Myocyte (in vitro differentiated cells): ENCODE measurements around the gene CHAF1A. TPM values are rescaled to one million over a fixed set of nuclear protein-coding genes. Genes with fewer than 3 reads are reported as not detected.

Experiments used
- DNase-seq: peaks from one replicate; pipeline ENCODE4 v3.0.0-alpha.2; 2012; ENCODE audit warnings: low read depth
- total RNA-seq: library from RNA; depleted of rRNA; stranded (reverse); fragments of >200 nt; gene quantifications from 2 replicates; pipeline ENCODE4 v1.2.3, GENCODE V29; 2014

CHAF1A gene
- total RNA-seq, 1 donor from 2014 or later = 3.1 TPM

DNA sequence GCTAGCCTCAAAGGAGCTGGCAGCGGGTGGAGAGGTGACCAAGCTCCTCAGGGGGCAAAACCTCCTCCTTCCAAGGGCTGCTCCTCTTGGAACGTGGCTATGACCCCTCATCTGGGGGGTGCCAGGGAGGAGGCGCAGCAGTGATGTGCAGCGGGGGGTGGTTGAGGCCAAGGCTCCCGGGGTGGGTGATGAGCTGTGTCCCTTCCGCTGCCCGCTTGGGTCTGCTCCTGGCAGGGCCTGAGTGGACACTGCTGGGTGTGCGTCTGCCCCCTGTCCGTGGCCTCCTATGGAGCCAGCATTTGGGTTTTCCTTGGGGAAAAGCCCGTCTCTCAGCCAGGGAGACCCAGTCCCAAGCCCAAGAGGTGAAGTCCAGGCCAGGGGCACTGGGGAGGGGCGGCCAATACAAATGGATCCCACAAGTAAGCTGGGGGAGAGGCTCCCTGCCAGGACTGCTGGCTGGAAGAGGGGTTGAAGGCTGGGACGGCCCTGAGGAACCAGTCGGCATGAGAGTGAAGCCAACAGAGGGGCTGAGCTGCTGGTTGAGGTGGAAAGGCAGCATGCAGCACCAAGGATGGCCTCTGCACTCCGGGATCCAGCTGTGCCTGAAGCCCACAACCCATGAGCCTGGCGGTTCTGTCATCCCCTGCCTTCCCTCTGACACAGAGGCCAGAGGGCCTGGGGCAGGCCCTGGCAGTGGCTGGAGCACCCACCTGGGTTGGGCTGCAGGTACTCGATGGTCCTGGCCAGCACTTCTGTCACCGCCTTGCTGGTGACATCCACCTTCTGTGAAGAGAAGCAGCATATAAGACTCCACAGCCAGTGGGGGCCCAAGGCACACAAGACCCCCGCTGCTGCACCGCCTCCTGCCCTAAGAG, 36.4 kb upstream of the CHAF1A start:
- no peak for DNase-seq

DNA sequence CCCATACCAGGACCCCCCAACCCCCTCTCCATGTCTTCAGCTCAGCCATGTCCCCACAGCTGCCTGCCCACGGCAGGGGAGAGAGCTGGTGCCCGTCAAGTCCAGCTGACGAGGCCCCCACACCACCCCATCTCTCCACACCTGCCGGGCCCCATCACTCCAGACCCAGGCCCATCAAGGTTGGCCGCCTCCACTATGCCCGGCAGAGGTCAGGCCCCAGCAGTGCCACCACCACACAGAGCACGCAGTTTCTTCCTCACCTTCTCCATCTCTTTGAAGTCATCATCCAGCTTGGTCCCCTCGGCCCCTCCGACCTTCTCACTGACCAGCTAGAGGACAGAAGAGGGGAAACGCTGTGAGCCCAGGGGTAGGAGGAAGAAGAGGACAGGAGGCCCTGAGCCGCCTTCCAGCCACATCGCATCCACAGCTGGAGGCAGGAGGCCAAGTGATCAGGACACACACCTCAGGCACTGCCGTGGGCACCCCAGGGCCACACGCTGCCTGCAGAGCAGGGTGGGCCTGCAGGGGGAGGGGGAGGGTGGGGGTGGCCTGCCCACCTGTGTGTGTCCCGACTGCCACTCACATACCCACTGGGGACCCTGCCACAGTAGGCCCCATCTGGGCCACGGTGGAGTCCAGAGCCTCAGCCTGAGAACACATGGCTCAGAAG, 35.6 kb upstream of the CHAF1A start:
- DNase-seq = no peak

DNA sequence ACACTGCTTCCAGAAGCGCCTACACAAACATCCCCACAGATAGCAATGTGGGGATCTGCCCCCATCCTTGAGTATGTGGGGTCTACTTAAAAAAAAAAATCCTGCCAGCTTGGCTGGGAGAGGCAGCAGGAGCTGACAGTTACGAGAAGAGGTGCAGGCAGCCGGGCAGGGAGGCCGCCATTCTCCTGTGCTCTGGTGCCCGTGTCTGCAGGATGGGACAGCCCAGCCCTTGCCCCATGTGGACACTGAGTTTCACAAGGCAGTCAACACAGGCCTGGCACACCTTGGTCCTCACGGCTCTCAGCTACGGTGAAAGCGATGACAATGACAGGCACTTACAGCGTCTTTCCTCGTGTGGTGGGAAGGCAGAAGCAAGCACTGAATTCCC, 35.1 kb upstream of the CHAF1A start:
- no peak for DNase-seq

DNA sequence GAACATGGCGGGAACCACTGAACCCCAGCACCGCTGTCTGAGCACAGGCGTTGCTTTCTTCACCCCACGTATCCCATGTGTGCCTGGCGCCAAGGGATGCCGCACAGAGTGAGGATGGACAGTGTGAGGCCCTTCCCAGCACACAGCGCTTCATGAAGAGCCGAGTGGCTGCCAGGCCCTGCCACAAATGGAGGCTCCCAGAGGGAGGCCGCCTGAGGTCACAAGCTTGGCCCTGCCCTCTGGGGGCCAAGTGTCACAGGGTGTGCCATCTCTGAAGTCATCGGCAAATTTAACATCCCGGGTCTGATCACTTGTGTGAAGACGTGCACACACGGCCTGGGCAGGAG, 34.7 kb upstream of the CHAF1A start:
- peak; percentile 78 for DNase-seq

DNA sequence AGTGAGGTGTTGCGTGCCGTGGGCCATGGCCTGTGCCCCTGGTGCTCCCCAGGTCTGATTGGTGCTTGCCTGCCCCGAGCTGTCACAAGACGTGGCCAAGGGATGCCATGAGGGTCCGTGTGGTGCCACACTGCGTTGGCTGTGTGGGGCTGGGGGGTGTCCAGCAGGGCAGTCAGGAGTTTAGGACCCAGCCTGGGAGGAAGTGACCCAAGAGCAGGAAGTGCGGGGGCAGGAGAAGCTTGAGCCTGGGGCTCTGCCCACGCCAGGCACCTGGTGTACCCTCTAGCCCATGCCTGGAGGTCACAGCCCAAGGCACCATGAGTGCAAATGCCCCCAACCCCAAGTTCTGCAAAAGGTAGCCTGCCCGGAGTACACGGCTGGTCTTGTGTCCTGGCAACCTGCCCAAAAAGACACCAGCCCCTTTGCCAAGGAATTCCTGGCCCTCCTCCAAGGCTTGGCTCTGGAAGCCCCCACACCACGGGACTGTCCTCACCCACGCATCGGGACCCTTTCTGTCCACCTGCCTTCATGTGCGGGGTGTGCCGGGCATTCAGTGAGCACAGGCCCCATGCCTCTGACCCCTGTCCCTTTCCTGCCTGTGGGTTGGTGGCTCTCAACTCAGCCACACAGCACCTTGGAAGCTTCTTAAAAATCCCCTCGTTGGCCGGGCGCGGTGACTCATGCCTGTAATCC, 34.2 kb upstream of the CHAF1A start:
- DNase-seq = peak; percentile 78

DNA sequence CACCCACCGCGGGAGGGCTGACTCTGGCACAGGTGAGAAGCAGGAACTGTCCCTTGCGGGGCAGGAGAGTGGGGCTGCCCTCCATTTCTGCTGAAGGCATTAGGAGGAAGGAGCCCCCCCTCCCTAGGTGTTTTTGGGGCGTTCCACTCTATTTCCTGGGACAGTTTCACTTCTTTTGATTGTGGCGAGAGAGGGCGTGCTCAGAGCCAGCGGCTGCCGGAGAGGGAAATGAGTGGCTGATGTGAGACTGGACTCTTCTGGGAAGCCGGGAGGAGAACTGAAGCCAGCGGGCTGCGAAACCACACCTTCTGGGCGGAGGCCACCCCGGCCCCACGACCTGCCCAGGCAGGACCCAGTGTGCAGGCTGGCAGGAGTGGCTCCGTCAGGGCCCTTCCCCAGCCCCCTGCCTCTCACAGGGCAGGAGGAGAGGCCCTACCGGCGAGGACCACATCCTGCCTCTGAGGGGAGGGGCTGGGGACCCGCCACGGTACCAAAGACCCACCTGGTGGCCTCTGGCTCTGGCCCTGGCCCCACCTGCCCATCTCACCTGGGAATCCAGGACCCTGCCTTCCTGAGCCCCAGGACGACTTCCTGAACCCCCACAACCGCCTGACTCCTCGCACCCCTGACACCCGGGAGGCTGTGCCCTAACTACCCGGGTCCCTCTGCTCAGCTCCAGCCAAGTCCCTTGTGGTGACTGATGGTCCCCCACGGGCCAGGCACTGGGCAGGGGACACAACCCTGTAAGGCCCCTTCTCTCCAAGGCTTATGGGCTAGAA, 33.1 kb upstream of the CHAF1A start:
- peak; percentile 27 for DNase-seq

DNA sequence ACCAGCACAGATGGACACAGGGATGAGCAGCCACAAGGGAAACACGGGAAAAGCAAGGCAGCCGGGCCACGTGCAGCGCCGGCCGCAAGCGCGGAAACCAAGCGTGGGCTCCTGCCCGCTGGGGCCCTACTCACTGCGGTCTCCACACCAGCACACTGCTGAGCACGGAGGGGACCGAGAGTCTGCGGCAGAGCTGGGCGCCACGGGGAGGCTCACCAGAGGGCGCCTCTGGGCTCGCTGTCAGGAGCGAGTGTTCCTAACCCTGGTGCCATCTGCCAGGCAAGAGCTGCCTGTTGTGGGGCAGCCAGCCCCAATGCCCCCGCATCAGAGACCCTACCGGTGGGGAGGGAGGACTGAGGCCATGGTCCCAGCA, 32.6 kb upstream of the CHAF1A start:
- DNase-seq = peak; percentile 67

DNA sequence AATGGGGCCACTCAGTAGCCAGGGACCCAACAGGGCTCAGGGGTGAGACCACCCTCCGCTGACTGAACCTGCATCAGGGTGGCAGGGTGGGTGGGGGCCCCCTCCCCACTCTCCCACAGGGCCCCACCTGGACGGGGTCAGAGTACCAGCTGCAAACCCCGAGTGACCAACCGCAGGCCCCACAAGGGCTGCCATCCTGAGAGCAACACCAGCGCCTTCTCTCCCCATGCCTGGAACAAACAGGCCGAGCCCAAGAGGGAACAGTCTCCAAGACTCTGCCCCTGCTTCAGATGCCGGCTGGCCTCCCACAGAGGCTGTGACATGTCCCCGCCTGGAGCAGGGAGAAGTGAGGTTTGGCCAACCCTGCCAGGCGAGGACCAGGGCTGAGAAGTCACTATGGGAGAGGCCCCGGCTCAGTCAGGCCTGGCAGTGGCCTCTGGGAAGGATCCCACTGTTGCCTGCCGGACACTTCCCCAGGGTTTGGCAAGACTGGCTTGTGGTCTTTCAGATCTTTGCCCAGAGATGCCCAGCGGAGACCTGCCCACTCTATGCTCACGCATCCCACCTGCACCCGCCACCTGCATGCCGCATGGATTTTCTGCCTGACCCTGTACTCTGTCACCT, 31.9 kb upstream of the CHAF1A start:
- DNase-seq = peak; percentile 43

DNA sequence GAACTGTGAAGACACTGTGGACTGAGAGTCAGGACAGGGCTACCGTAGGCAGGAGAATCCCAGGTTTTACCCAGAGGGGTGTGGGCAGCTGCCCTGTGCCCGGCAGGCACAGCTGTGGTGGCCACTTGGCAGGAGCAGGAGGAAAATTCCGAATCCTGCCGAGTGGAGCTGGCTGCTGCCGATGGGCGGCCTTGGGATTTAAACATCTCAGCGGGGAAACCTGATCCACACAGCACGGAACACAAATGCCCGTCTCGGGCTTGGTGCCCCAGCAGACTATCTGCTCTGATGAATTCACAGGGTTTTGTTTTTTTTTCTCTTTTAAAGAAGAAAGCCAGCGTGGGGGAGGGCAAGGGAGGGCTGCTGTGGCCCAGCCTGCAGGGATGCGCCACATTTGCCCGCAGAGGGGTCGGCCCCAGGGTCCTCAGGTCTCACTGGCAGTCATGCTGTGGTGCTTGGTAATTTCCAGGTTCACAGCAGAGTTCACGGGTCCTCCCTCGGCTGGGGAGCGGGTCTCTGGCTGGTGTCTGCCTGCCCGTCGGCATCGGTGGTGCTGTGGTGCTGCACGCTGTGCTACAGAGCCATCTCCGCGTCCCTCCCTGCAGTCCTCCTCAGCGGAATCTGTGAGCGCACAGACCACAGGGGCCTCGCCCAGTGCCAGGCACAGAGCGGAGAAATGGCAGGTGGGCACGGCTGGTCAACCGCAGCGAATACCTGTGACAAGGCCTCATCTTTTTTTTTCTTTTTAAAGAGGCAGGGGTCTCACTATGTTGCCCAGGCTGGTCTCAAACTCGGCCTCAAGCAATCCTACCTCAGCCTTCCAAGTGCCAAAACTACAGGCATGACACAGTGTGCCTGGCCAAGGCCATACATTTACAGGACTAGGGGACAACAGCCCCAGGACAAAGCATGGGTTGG, 30.9 kb upstream of the CHAF1A start:
- DNase-seq = peak; percentile 94

DNA sequence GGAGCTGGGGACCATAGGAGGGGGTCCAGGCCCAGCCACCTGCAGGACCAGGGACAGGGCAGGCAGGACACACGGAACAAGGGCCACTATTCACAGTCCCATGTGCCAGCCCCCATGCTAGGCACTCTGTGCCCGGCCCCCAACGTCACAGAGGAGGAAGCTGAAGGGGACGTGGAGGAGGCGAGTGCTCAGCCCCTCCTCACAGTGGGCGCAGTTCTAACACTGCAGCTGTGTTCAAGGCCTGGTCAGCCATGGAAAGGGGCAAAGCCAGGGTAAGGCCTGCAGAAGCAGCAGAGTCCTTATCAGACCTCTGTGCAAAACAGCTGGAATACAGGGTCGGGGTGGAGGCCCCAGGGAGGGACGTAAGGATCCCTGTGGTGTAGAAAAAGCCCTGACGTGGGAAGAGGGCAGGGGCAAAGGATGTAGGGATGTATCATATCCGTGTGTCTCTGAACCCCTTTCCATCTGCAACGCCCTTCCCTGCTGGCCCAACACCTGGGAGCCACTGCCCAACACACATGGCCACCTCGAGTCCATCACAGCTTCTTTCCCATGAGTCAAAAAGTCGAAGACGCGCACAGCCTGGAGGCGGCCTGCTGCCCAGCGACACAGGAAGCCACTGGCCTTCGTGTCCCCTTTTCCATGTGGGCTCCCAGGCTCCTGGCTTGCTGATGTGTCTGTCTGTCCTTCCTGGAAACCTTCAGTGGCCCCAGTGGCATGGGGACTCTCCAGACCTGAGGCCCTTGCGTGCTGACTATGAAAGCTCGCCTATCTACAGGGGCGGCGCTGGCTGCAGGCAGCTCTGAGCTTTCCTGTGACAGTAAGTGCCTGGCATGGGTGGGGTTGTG, 30.1 kb upstream of the CHAF1A start:
- no peak for DNase-seq

DNA sequence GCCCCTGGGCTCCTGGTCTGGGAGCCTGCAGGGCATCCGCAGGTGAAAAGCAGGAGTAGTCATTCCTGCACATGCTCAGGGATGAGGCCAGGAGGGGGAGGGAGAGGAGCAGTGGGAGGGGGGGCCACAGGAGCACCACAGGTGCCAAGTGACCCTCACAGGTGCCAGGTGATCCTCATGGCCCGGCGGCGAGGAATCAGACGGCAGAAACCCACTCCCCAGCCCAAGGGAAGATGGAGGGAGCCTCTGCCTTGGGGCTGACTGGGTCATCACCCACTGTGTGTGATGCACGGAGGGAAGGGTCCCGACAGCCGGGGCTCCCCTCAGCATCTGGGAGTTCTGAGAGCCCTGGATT, 29.4 kb upstream of the CHAF1A start:
- DNase-seq = no peak

DNA sequence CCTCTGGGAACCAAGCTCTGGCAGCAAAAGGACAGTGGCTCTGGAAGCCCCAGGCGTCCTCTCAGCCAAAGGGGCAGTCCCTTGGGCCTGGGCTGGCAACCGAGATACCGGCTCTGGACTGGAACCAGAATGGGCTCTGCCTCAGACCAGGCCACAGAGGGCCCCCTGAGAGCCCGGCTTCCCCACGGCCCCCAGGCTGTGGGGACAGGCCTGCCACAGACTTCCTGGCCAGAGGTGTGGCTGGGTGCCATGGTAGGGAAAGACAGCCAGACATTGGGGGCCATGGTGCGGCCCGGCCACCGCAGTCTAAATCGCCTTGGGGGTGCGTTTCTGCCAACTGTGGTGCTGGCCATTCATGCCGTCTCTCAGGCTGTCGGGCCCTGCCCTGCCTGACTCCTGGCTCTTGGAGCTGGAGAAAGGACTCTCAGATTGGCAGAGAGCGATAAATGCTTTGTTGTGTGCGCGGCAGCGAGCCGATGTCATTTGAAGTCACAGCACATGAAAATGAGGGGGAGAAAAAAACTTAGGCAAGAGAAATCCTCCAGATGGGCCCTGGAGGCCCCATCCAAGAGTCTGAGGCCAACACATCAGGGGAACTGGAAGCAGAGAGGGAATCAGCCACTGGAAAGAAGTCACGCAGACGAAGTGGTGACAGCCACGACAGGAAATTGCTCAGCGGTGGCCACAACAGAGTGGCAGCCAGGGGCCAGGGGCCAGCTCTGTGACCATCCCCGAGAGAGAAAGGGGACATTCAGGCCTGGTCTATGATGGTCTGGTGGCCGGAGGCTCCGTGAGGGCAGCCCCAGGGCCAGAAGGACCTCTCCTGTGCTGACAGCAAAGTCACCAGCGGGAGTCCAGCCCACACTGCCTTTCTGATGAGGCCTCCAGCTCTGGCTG, 28.6 kb upstream of the CHAF1A start:
- peak; percentile 81 for DNase-seq

DNA sequence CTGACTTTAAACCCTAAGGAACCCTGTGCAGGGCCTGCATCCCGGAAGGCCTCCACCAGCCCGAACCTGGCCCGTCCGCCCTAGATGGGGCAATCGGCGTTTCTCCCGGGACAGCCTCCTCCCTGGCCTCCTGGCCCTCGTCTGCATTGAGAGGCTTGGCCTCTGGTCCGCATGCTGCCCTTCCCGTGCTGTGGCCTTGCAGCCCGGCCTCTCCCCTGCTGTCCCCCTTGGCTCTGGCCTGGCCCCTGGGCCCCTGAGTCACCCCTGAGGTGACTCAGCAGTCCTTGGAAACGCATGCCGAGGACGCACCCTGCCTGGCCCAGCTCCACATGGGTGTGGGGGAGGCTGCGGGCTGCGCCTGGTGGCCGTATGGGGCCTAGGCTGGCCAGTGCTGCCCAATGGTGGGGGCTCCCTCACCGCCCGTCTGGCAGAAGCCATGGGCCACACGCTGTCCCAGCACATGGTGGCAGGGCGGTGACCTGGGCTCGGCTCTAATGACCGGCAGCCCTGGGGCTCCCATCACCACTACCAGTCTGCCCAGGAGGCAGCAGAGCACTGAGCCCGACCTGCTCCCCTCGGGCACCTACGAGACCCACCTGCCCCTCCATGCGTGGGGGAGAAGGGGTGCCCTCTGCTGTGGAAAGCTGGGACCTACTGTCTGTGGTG, 27.8 kb upstream of the CHAF1A start:
- DNase-seq = peak; percentile 95

DNA sequence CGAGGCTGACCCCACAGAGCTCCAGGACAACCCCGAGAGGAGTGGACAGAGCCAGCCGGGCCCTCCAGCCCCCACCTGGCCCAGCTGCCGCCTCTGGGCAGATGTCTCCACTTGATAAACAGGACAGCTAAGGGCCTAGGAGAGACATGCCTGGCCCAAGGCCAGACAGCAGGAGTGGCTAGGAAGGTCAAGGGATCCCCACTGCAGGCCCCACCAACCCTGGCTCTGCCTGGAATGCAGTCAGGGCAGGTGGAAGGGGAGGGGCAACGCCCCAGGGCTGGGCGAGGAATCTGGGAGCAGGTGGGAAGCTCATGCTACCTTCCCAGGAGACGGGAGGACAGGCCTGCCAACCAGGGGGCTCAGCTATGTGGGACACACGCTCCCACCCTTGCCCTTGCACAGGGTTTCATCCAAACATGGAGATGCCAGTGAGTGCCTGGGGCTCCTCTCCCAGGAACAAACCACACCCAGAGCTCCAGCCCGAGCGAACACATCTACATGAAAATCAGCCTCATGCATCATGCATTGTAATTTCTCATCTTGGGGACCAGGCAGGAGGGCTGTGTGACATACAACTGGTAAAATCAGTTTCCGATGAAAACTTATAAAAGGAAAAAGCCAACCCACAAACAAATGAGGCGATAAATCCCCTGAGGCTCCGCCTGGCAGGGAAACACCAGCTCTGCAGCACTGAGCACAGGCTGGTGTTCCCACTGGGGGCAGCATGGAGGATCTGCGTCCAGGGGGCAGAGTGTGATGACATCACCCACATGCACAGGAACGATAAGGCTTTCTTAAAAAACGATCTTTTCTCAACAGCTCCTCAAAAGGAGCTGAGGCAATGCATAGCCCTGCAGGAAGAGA, 27.0 kb upstream of the CHAF1A start:
- peak; percentile 91 for DNase-seq

DNA sequence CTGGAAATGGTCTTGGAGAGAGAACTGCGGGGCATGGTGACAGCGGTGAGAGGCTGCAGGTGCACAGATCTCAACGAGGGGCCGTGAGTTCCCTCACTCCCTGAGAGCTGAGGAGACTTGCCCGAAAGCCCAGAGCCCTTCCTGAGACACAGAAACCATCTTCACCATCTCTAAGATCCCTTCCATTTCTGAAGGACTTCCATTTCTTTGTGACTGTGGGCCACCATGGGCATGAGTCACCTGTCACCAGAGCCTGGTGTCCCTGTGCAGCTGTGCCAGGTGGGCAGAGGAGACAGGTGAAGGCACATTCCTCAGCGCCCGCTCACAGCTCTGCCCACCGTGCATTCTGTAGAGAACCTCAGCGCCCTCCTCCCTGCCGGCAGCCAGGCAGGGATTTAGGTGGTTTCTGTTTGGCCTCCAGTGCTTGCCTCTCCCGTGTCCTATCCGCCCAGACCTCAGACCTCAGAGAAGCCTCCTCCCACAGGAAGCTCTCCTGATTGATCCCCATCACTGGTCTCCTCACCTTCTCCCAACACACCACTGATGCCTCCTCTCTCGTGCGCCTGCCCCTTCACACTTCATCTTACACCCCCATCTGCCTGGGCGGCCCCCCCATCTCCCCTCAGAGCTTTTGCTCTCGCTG, 26.3 kb upstream of the CHAF1A start:
- DNase-seq = peak; percentile 79

DNA sequence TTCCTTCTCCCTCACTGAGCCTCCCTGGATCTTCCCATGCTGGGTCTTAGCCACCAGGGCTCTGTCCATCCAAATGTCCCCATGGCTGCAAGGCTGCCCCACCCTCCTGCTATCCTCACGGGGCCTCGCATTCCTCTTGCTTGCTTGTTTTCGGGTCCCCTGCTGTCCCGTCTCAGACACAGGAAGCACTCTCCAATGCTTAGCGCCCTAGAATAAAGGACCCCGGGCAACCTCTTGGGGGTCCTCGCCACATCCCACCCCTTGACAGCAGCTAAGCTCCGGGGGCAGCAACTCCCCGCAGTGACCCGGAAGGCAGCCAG, 25.8 kb upstream of the CHAF1A start:
- no peak for DNase-seq
